ENCODE measurements around the gene COG5.

DNA sequence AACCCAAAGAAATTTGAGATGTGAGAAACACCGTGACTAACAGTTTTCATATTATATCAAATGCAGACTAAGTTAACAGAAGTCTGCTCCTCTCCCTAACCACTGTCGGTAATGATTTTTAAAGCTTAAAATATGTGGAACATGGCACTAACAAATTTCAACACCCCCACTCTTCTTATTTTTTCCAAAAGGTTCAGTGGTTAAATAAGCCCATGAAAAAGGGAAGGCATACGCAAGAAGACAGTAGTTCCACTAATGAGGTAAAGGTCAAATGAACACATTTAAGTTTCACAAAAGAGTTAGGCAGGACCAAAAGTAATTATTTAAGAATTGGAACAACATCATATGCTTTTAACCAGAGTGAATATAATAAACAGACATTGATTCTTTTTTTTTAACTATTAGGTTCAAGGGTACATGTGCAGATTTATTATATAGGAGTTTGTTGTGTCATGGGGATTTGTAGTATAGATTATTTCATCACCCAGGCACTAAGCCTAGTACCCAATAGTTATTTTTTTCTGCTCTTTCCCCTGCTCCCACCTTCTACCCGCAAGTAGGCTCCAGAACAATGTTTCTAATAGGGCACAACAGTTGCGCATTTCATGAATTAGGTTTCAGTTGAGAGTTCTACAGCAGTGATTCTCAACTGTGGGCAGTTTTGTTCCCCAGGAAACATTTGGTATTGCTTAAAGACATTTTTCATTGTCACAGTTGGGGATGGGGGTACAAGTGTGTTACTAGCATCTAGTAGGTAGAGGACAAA is 315.0 kb downstream of the COG5 start:
- TF ChIP-seq, protein P1, sequence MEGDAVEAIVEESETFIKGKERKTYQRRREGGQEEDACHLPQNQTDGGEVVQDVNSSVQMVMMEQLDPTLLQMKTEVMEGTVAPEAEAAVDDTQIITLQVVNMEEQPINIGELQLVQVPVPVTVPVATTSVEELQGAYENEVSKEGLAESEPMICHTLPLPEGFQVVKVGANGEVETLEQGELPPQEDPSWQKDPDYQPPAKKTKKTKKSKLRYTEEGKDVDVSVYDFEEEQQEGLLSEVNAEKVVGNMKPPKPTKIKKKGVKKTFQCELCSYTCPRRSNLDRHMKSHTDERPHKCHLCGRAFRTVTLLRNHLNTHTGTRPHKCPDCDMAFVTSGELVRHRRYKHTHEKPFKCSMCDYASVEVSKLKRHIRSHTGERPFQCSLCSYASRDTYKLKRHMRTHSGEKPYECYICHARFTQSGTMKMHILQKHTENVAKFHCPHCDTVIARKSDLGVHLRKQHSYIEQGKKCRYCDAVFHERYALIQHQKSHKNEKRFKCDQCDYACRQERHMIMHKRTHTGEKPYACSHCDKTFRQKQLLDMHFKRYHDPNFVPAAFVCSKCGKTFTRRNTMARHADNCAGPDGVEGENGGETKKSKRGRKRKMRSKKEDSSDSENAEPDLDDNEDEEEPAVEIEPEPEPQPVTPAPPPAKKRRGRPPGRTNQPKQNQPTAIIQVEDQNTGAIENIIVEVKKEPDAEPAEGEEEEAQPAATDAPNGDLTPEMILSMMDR (IDR thresholded peaks at IDR 0.05; ENCODE audit: insufficient read depth, low read length), result no peak
- no peak for TF ChIP-seq POLR2AphosphoS5 (IDR thresholded peaks at IDR 0.05; ENCODE audit: low read depth)
